Activated CD8-positive, alpha-beta T cell treated with anti-CD3 and anti-CD28 coated beads for 36 hours (primary cell): ENCODE data around the gene OCA2. TPM values are rescaled to one million over a fixed set of nuclear protein-coding genes. Genes with fewer than 3 reads are reported as not detected.

ENCODE experiments used
- ATAC-seq: fragments of 200-7000 bp; cut with Tn5 transposase; one replicate; pipeline ENCODE4 v1.10.0; 2021; ENCODE audit warnings: mild to moderate bottlenecking, moderate library complexity
- CTCF ChIA-PET: fragments of 350-600 bp; sonication (Branson Sonifier 250); formaldehyde crosslinking; loops from one replicate; lab custom pipeline; 2021; ENCODE audit warnings: antibody characterized with exemption; lab: Charles Lee
- POLR2A ChIA-PET: fragments of 350-600 bp; sonication (Branson Sonifier 250); formaldehyde crosslinking; loops from one replicate; lab custom pipeline; 2021; ENCODE audit warnings: antibody characterized with exemption; lab: Charles Lee
- DNase-seq: peaks from one replicate; pipeline ENCODE4 v3.0.0-alpha.2; 2020
- H3K27ac Mint-ChIP-seq: one replicate; pipeline ENCODE4 v1.8.0; 2021; ENCODE audit warnings: mild to moderate bottlenecking, mixed read lengths
- H3K27me3 Mint-ChIP-seq: one replicate; pipeline ENCODE4 v1.8.0; 2021; ENCODE audit warnings: mixed read lengths
- H3K36me3 Mint-ChIP-seq: one replicate; pipeline ENCODE4 v1.8.0; 2021; ENCODE audit warnings: low read depth, mixed read lengths
- H3K4me1 Mint-ChIP-seq: one replicate; pipeline ENCODE4 v1.8.0; 2021; ENCODE audit warnings: low read depth, mixed read lengths
- H3K4me3 Mint-ChIP-seq: one replicate; pipeline ENCODE4 v1.8.0; 2021; ENCODE audit warnings: mild to moderate bottlenecking, moderate library complexity, mixed read lengths
- H3K9me3 Mint-ChIP-seq: one replicate; pipeline ENCODE4 v1.8.0; 2021; ENCODE audit warnings: mixed read lengths
- CTCF ChIP-seq: fragments of 200-600 bp; IDR thresholded peaks from one replicate; pipeline ENCODE4 v1.8.0; 2022; ENCODE audit warnings: antibody characterized with exemption, mild to moderate bottlenecking
- intact Hi-C: fragments of 100-400 bp; cut with micrococcal nuclease; formaldehyde crosslinking; loops from one replicate; pipeline ENCODE4 v1.10.0; 2022
- total RNA-seq, 2 experiments: library from RNA; stranded (reverse); gene quantifications; one replicate each; pipeline ENCODE4 v1.2.3, GENCODE V29; 2021

The OCA2 gene
- total RNA-seq, 2 experiments from 2014 or later = not detected

- CTCF ChIA-PET = no interaction called here
- no peak for TF ChIP-seq CTCF
- no peak for ATAC-seq
Measured at GRCh38 chr15:27816790-27817189, 282.3 kb downstream of the OCA2 start.

GRCh38 chr15:27815035-27815434 is 284.1 kb downstream of the OCA2 start:
- H3K27me3 Mint-ChIP-seq = no peaks in the 10 kb centered on the region
- H3K9me3 Mint-ChIP-seq = peaks cover 14% of the 10 kb centered on the region
- no peaks in the 10 kb centered on the region for H3K4me1 Mint-ChIP-seq
- no peak for ATAC-seq
- DNase-seq = no peak
- ChIA-PET POLR2A (no interaction called here), CTCF (no interaction called here)
- no peak for TF ChIP-seq CTCF
- intact Hi-C loops = no loop called here
- no peak overlapping the region for H3K27ac Mint-ChIP-seq
- no peak overlapping the region for H3K4me3 Mint-ChIP-seq
- no peaks in the 10 kb centered on the region for H3K36me3 Mint-ChIP-seq

More at GRCh38 chr15:27816790-27817189, 282.3 kb downstream of the OCA2 start:
- no peak overlapping the region for H3K27ac Mint-ChIP-seq
- no peaks in the 10 kb centered on the region for H3K36me3 Mint-ChIP-seq
- POLR2A ChIA-PET = no interaction called here
- H3K9me3 Mint-ChIP-seq = peaks cover 15% of the 10 kb centered on the region
- DNase-seq = no peak
- intact Hi-C loops = no loop called here
- H3K4me1 Mint-ChIP-seq = no peaks in the 10 kb centered on the region
- no peak overlapping the region for H3K4me3 Mint-ChIP-seq
- peaks cover 2% of the 10 kb centered on the region for H3K27me3 Mint-ChIP-seq

GRCh38 chr15:27813139-27813538 is 286.0 kb downstream of the OCA2 start:
- Mint-ChIP-seq H3K36me3 (no peaks in the 10 kb centered on the region), H3K27me3 (no peaks in the 10 kb centered on the region), H3K27ac (no peak overlapping the region), H3K9me3 (peaks cover 12% of the 10 kb centered on the region), H3K4me3 (no peak overlapping the region), H3K4me1 (no peaks in the 10 kb centered on the region)
- no peak for DNase-seq
- no peak for TF ChIP-seq CTCF
- no peak for ATAC-seq
- intact Hi-C loops = no loop called here
- POLR2A ChIA-PET = no interaction called here
- CTCF ChIA-PET = no interaction called here

- Mint-ChIP-seq H3K9me3 (peaks cover 2% of the 10 kb centered on the region), H3K27me3 (no peaks in the 10 kb centered on the region), H3K4me3 (no peak overlapping the region), H3K27ac (no peak overlapping the region), H3K36me3 (no peaks in the 10 kb centered on the region), H3K4me1 (no peaks in the 10 kb centered on the region)
- ATAC-seq (no peak), DNase-seq (no peak)
- TF ChIP-seq CTCF = no peak
- CTCF ChIA-PET = no interaction called here
- POLR2A ChIA-PET = no interaction called here
- intact Hi-C loops = no loop called here
Measured at GRCh38 chr15:27808182-27808581, 290.9 kb downstream of the OCA2 start.

GRCh38 chr15:27807335-27807734 is 291.8 kb downstream of the OCA2 start:
- DNase-seq (no peak), ATAC-seq (no peak)
- H3K36me3 Mint-ChIP-seq = no peaks in the 10 kb centered on the region
- no peaks in the 10 kb centered on the region for H3K4me1 Mint-ChIP-seq
- POLR2A ChIA-PET = no interaction called here
- no peaks in the 10 kb centered on the region for H3K27me3 Mint-ChIP-seq
- intact Hi-C loops = no loop called here
- no peak overlapping the region for H3K27ac Mint-ChIP-seq
- CTCF ChIA-PET = no interaction called here
- no peak for TF ChIP-seq CTCF
- peaks cover 4% of the 10 kb centered on the region for H3K9me3 Mint-ChIP-seq
- no peak overlapping the region for H3K4me3 Mint-ChIP-seq
